Loucy (cell line): ENCODE results near the gene ABCC4.

ENCODE experiments used
- H2AFZ ChIP-seq: fragments of 200-600 bp; sonication (generic); 2 replicates; pipeline ENCODE4 v1.6.0; 2016; ENCODE audit warnings: antibody characterized with exemption, mild to moderate bottlenecking, low read length, moderate library complexity
- H3F3A ChIP-seq: fragments of 200-600 bp; 2 replicates; pipeline ENCODE4 v1.6.0; 2016; ENCODE audit warnings: antibody characterized with exemption, low read depth, mild to moderate bottlenecking
- H3K27me3 ChIP-seq: fragments of 200-600 bp; sonication (generic); 2 replicates; pipeline ENCODE4 v1.6.1; 2014; ENCODE audit warnings: low read length, mild to moderate bottlenecking; ENCODE audit not compliant: insufficient read depth, poor library complexity, severe bottlenecking
- H3K36me3 ChIP-seq: fragments of 200-600 bp; sonication (generic); 2 replicates; pipeline ENCODE4 v1.6.1; 2016; ENCODE audit warnings: low read length; ENCODE audit not compliant: insufficient read depth
- H3K4me1 ChIP-seq: fragments of 200-600 bp; sonication (generic); 2 replicates; pipeline ENCODE4 v1.5.1; 2014; ENCODE audit warnings: low read length, mild to moderate bottlenecking; ENCODE audit not compliant: insufficient read depth, poor library complexity, severe bottlenecking
- H3K4me2 ChIP-seq: fragments of 200-600 bp; sonication (generic); 2 replicates; pipeline ENCODE4 v1.6.0; 2014; ENCODE audit warnings: antibody characterized with exemption, low read length, low read depth, mild to moderate bottlenecking; ENCODE audit not compliant: poor library complexity, severe bottlenecking
- H3K4me3 ChIP-seq: fragments of 200-600 bp; sonication (generic); 2 replicates; pipeline ENCODE4 v1.5.1; 2014; ENCODE audit warnings: low read length, mild to moderate bottlenecking, mixed read lengths; ENCODE audit not compliant: poor library complexity, severe bottlenecking
- H3K79me2 ChIP-seq: fragments of 200-600 bp; sonication (generic); 2 replicates; pipeline ENCODE4 v1.6.1; 2014; ENCODE audit warnings: low read length; ENCODE audit not compliant: insufficient read depth
- H3K9ac ChIP-seq: fragments of 200-600 bp; sonication (generic); 2 replicates; pipeline ENCODE4 v1.6.0; 2014; ENCODE audit warnings: mild to moderate bottlenecking, low read depth, low read length, moderate library complexity; ENCODE audit not compliant: poor library complexity, severe bottlenecking
- H3K9me2 ChIP-seq: fragments of 200-600 bp; sonication (generic); replicated peaks from 2 replicates; pipeline ENCODE4 v1.6.1; 2016; ENCODE audit warnings: low read depth, low read length, mixed read lengths
- H3K9me3 ChIP-seq: fragments of 200-600 bp; sonication (generic); 2 replicates; pipeline ENCODE4 v1.6.1; 2014; ENCODE audit warnings: mild to moderate bottlenecking, antibody characterized with exemption, low read length, low read depth; ENCODE audit not compliant: insufficient read depth
- H4K20me1 ChIP-seq: fragments of 200-600 bp; sonication (generic); 2 replicates; pipeline ENCODE4 v1.6.0; 2014; ENCODE audit warnings: antibody characterized with exemption, low read length, mild to moderate bottlenecking; ENCODE audit not compliant: insufficient read depth, poor library complexity, severe bottlenecking
- CTCF ChIP-seq: fragments of 200-600 bp; sonication (generic); conservative IDR thresholded peaks from 2 replicates; pipeline ENCODE4 v1.5.1; 2014; ENCODE audit warnings: mild to moderate bottlenecking, antibody characterized with exemption, low read length
- EZH2phosphoT487 ChIP-seq: fragments of 200-600 bp; IDR thresholded peaks from 2 replicates; pipeline ENCODE4 v1.6.1; 2018; ENCODE audit warnings: antibody characterized with exemption, mild to moderate bottlenecking, moderate library complexity, borderline replicate concordance

The ABCC4 gene

DNA sequence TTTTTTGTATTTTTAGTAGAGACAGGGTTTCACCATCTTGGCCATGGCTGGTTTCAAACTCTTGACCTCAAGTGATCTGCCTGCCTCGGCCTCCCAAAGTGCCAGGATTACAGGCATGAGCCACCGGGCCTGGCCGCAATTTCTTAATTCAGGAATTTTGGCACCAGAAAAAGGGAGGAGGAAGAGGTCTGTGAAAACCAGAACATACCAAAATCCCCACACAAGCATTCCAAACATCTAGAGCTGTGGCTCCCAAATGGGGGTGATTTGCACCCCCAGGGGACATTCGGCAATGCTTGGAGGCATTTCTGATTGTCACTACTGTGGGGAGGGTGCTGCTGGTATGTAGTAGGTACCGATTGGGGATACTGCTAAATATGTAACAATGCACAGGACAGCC is 40.2 kb upstream of the ABCC4 start:
- TF ChIP-seq EZH2phosphoT487 (no peak), CTCF (no peak)
- no peaks in the 10 kb centered on the region for H3F3A ChIP-seq
- no peaks in the 10 kb centered on the region for H3K9me2 ChIP-seq
- no peak overlapping the region for H3K9ac ChIP-seq
- no peak overlapping the region for H2AFZ ChIP-seq
- no peak overlapping the region for H3K4me3 ChIP-seq
- no peaks in the 10 kb centered on the region for H3K4me1 ChIP-seq
- no peaks in the 10 kb centered on the region for H4K20me1 ChIP-seq
- no peaks in the 10 kb centered on the region for H3K27me3 ChIP-seq
- no peaks in the 10 kb centered on the region for H3K36me3 ChIP-seq
- no peaks in the 10 kb centered on the region for H3K79me2 ChIP-seq
- no peaks in the 10 kb centered on the region for H3K9me3 ChIP-seq
- no peak overlapping the region for H3K4me2 ChIP-seq

GRCh38 chr13:95338905-95339304 is 37.7 kb upstream of the ABCC4 start:
- H3K9me3 ChIP-seq, result no peaks in the 10 kb centered on the region
- H2AFZ ChIP-seq, result no peak overlapping the region
- H4K20me1 ChIP-seq, result no peaks in the 10 kb centered on the region
- no peak overlapping the region for H3K4me3 ChIP-seq
- TF ChIP-seq CTCF, result no peak
- no peak for TF ChIP-seq EZH2phosphoT487
- H3K79me2 ChIP-seq, result no peaks in the 10 kb centered on the region
- no peaks in the 10 kb centered on the region for H3K4me1 ChIP-seq
- no peaks in the 10 kb centered on the region for H3K9me2 ChIP-seq
- H3K36me3 ChIP-seq, result no peaks in the 10 kb centered on the region
- H3K27me3 ChIP-seq, result no peaks in the 10 kb centered on the region
- no peak overlapping the region for H3K9ac ChIP-seq
- H3F3A ChIP-seq, result no peaks in the 10 kb centered on the region
- no peak overlapping the region for H3K4me2 ChIP-seq

DNA sequence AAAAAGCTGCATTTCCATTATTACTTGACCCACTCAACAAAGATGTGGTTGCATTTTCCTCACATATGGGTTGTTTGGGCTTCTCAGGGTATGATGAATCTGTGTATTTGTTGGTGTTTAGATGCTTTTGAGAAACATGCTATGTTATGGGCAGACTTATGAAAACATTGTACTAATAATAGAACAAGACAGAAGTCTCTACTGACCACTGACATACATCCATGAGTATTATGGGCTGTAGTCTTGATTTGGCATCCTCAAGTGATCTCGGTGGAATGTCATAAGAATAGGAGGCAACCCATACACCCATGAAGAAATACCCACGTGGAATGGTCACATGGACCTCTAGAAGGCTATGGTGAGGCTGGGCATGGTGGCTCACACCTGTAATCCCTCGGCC is 36.3 kb upstream of the ABCC4 start:
- Histone ChIP-seq H2AFZ (no peak overlapping the region), H3K4me2 (no peak overlapping the region), H3K9ac (no peak overlapping the region), H3K9me3 (no peaks in the 10 kb centered on the region), H3F3A (no peaks in the 10 kb centered on the region), H3K79me2 (no peaks in the 10 kb centered on the region), H3K36me3 (no peaks in the 10 kb centered on the region), H3K27me3 (no peaks in the 10 kb centered on the region), H3K4me1 (no peaks in the 10 kb centered on the region), H3K4me3 (no peak overlapping the region), H4K20me1 (no peaks in the 10 kb centered on the region), H3K9me2 (no peaks in the 10 kb centered on the region)
- TF ChIP-seq CTCF (no peak), EZH2phosphoT487 (no peak)
